WTC11 (cell line): ENCODE measurements around the gene HOXB8. TPM values are rescaled to one million over a fixed set of nuclear protein-coding genes. Genes with fewer than 3 reads are reported as not detected.

ENCODE experiments used
- ATAC-seq: fragments of 200-7000 bp; cut with Tn5 transposase; 2 replicates; pipeline ENCODE4 v1.10.0; 2021; ENCODE audit warnings: mild to moderate bottlenecking, moderate library complexity
- CTCF ChIA-PET: fragments of 300-600 bp; sonication (Branson Sonifier 250); formaldehyde crosslinking; loops from one replicate; lab custom pipeline; 2021; ENCODE audit warnings: antibody characterized with exemption; lab: Charles Lee
- POLR2A ChIA-PET: fragments of 350-600 bp; sonication (Branson Sonifier 250); formaldehyde crosslinking; loops from one replicate; lab custom pipeline; 2021; ENCODE audit warnings: antibody characterized with exemption; lab: Charles Lee
- DNase-seq: peaks from one replicate; pipeline ENCODE4 v3.0.0; 2021; ENCODE audit warnings: low spot score
- H3K27ac Mint-ChIP-seq: 2 replicates; pipeline ENCODE4 v1.8.0; 2021; ENCODE audit warnings: mixed read lengths
- H3K27me3 Mint-ChIP-seq: 2 replicates; pipeline ENCODE4 v1.8.0; 2021; ENCODE audit warnings: low read depth, mild to moderate bottlenecking, moderate library complexity, mixed read lengths
- H3K36me3 Mint-ChIP-seq: 2 replicates; pipeline ENCODE4 v1.8.0; 2021; ENCODE audit warnings: mixed read lengths
- H3K4me1 Mint-ChIP-seq: 2 replicates; pipeline ENCODE4 v1.8.0; 2022; ENCODE audit warnings: mixed read lengths
- H3K4me3 Mint-ChIP-seq: 2 replicates; pipeline ENCODE4 v1.8.0; 2021; ENCODE audit warnings: mild to moderate bottlenecking, moderate library complexity, mixed read lengths
- H3K9me3 Mint-ChIP-seq: 2 replicates; pipeline ENCODE4 v1.8.0; 2021; ENCODE audit warnings: mixed read lengths
- AFF4 ChIP-seq: sonication (generic); formaldehyde crosslinking; IDR thresholded peaks from 2 replicates; pipeline ENCODE4 v1.8.1; 2023; ENCODE audit warnings: mild to moderate bottlenecking, missing genetic modification reagents, borderline replicate concordance
- E2F4 ChIP-seq: sonication (generic); formaldehyde crosslinking; IDR thresholded peaks from 2 replicates; pipeline ENCODE4 v1.8.1; 2022; ENCODE audit warnings: low read depth, mild to moderate bottlenecking, moderate library complexity, missing genetic modification reagents, borderline replicate concordance
- EMX1 ChIP-seq: fragments of 250-450 bp; sonication (Bioruptor Pico); IDR thresholded peaks from 2 replicates; pipeline ENCODE4 v1.8.0; 2021; ENCODE audit warnings: mild to moderate bottlenecking
- FOXJ3 ChIP-seq: sonication (generic); formaldehyde crosslinking; IDR thresholded peaks from 2 replicates; pipeline ENCODE4 v1.9.0; 2021; ENCODE audit warnings: missing genetic modification reagents, mild to moderate bottlenecking, borderline replicate concordance
- FOXK1 ChIP-seq: sonication (generic); formaldehyde crosslinking; IDR thresholded peaks from 2 replicates; pipeline ENCODE4 v1.8.0; 2022; ENCODE audit warnings: mild to moderate bottlenecking, moderate library complexity, missing genetic modification reagents
- GTF2I ChIP-seq: fragments of 250-450 bp; sonication (Bioruptor Pico); conservative IDR thresholded peaks from 2 replicates; pipeline ENCODE4 v1.4.0; 2021; ENCODE audit warnings: mild to moderate bottlenecking
- IRF2 ChIP-seq: sonication (generic); formaldehyde crosslinking; IDR thresholded peaks from 2 replicates; pipeline ENCODE4 v1.8.0; 2022; ENCODE audit warnings: low read depth, missing genetic modification reagents, borderline replicate concordance
- MXD4 ChIP-seq: fragments of 250-450 bp; sonication (Bioruptor Pico); IDR thresholded peaks from 2 replicates; pipeline ENCODE4 v1.8.0; 2021; ENCODE audit warnings: mild to moderate bottlenecking, moderate library complexity, borderline replicate concordance
- MYBL2 ChIP-seq: sonication (generic); formaldehyde crosslinking; IDR thresholded peaks from 2 replicates; pipeline ENCODE4 v1.8.1; 2023; ENCODE audit warnings: mild to moderate bottlenecking, moderate library complexity, missing genetic modification reagents
- NFATC4 ChIP-seq: fragments of 250-450 bp; sonication (Bioruptor Pico); IDR thresholded peaks from 2 replicates; pipeline ENCODE4 v1.9.0; 2021; ENCODE audit warnings: mild to moderate bottlenecking
- NFE2L1 ChIP-seq: sonication (generic); formaldehyde crosslinking; IDR thresholded peaks from 2 replicates; pipeline ENCODE4 v1.8.1; 2023; ENCODE audit warnings: missing genetic modification reagents
- NR1H2 ChIP-seq: sonication (generic); formaldehyde crosslinking; IDR thresholded peaks from 2 replicates; pipeline ENCODE4 v1.9.0; 2021; ENCODE audit warnings: mild to moderate bottlenecking, moderate library complexity, missing genetic modification reagents
- OVOL2 ChIP-seq: fragments of 250-450 bp; sonication (Bioruptor Pico); IDR thresholded peaks from 2 replicates; pipeline ENCODE4 v1.9.0; 2021; ENCODE audit warnings: mild to moderate bottlenecking, borderline replicate concordance
- PREB ChIP-seq: sonication (generic); formaldehyde crosslinking; IDR thresholded peaks from 2 replicates; pipeline ENCODE4 v1.8.1; 2022; ENCODE audit warnings: mild to moderate bottlenecking, missing genetic modification reagents, moderate library complexity, borderline replicate concordance
- RELA ChIP-seq: sonication (generic); formaldehyde crosslinking; IDR thresholded peaks from 2 replicates; pipeline ENCODE4 v1.8.1; 2022; ENCODE audit warnings: missing genetic modification reagents, mild to moderate bottlenecking, borderline replicate concordance
- SMAD3 ChIP-seq: sonication (generic); formaldehyde crosslinking; IDR thresholded peaks from 2 replicates; pipeline ENCODE4 v1.8.0; 2022; ENCODE audit warnings: missing genetic modification reagents, mild to moderate bottlenecking, borderline replicate concordance
- SOX15 ChIP-seq: fragments of 250-450 bp; sonication (Bioruptor Pico); IDR thresholded peaks from 2 replicates; pipeline ENCODE4 v1.9.0; 2021; ENCODE audit warnings: mild to moderate bottlenecking
- TEAD4 ChIP-seq: sonication (generic); formaldehyde crosslinking; IDR thresholded peaks from 2 replicates; pipeline ENCODE4 v1.8.0; 2022; ENCODE audit warnings: mild to moderate bottlenecking, missing genetic modification reagents
- ZNF138 ChIP-seq: sonication (generic); formaldehyde crosslinking; conservative IDR thresholded peaks from 2 replicates; pipeline ENCODE4 v1.8.1; 2022; ENCODE audit warnings: mild to moderate bottlenecking, moderate library complexity, missing genetic modification reagents
- ZNF512 ChIP-seq: sonication (generic); formaldehyde crosslinking; IDR thresholded peaks from 2 replicates; pipeline ENCODE4 v1.8.1; 2022; ENCODE audit warnings: missing genetic modification reagents, borderline replicate concordance
- ZNF671 ChIP-seq: fragments of 250-450 bp; sonication (Bioruptor Pico); IDR thresholded peaks from 2 replicates; pipeline ENCODE4 v1.8.0; 2021; ENCODE audit warnings: mild to moderate bottlenecking
- total RNA-seq: library from RNA; stranded (reverse); gene quantifications from 3 replicates; pipeline ENCODE4 v1.2.3, GENCODE V29; 2021

HOXB8 gene
- total RNA-seq, 1 experiment from 2014 or later: not detected

GRCh38 chr17:48575066-48575582 lies 40.0 kb downstream of the HOXB8 start:
- Mint-ChIP-seq H3K36me3 (no peaks in the 10 kb centered on the region), H3K27ac (no peak overlapping the region), H3K27me3 (peaks cover 22% of the 10 kb centered on the region; the same call in 1 of the 2 replicates), H3K4me3 (no peak overlapping the region), H3K4me1 (peaks cover 45% of the 10 kb centered on the region), H3K9me3 (no peaks in the 10 kb centered on the region)
- TF ChIP-seq MYBL2 (CRISPR knock-in tag): no peak
- TF ChIP-seq NFATC4: no peak
- TF ChIP-seq TEAD4 (CRISPR knock-in tag): no peak
- no peak for TF ChIP-seq EMX1
- TF ChIP-seq SMAD3 (CRISPR knock-in tag): no peak
- no peak for TF ChIP-seq NFE2L1 (CRISPR knock-in tag)
- no peak for TF ChIP-seq ZNF671
- no peak for TF ChIP-seq NR1H2 (CRISPR knock-in tag)
- TF ChIP-seq FOXJ3 (CRISPR knock-in tag): no peak
- no peak for TF ChIP-seq PREB (CRISPR knock-in tag)
- no peak for TF ChIP-seq FOXK1
- no peak for DNase-seq
- ChIA-PET CTCF (interaction anchor here (0.5 kb wide), 1 partner anchor 104 kb away, joined by 4 read pairs; no protein-coding TSS in a partner anchor), POLR2A (no interaction called here)
- no peak for ATAC-seq

GRCh38 chr17:48574505-48575065 lies 40.5 kb downstream of the HOXB8 start:
- DNase-seq: no peak
- no peaks in the 10 kb centered on the region for H3K9me3 Mint-ChIP-seq
- H3K4me1 Mint-ChIP-seq: peaks cover 44% of the 10 kb centered on the region
- CTCF ChIA-PET: interaction anchor here (0.5 kb wide), 1 partner anchor 103 kb away, joined by 4 read pairs; no protein-coding TSS in a partner anchor
- no peaks in the 10 kb centered on the region for H3K36me3 Mint-ChIP-seq
- no peak overlapping the region for H3K27ac Mint-ChIP-seq
- TF ChIP-seq ZNF138 (CRISPR knock-in tag): no peak
- TF ChIP-seq IRF2 (CRISPR knock-in tag): no peak
- no peak for TF ChIP-seq GTF2I (CRISPR knock-in tag)
- no peak for TF ChIP-seq ZNF512
- no peak for TF ChIP-seq MXD4 (CRISPR knock-in tag)
- TF ChIP-seq NFATC4: no peak
- no peak for TF ChIP-seq OVOL2 (CRISPR knock-in tag)
- no peak for TF ChIP-seq SOX15 (CRISPR knock-in tag)
- TF ChIP-seq E2F4 (CRISPR knock-in tag): no peak
- TF ChIP-seq AFF4: no peak
- no peak for TF ChIP-seq RELA (CRISPR knock-in tag)
- ATAC-seq: no peak
- POLR2A ChIA-PET: no interaction called here
- H3K4me3 Mint-ChIP-seq: no peak overlapping the region
- peaks cover 16% of the 10 kb centered on the region; the same call in 1 of the 2 replicates for H3K27me3 Mint-ChIP-seq
